Measurements from ENCODE around the gene GCKR. TPM values are rescaled to one million over a fixed set of nuclear protein-coding genes. Genes with fewer than 3 reads are reported as not detected.
"Not testable (repeated sequence)": the region's sequence is repeated elsewhere in the genome, so short reads cannot be mapped to it uniquely, and the experiment has no call there.

GCKR gene
- polyA plus RNA-seq, 4 donors: 2.1 to 3.8 (median 2.5) TPM

DNA sequence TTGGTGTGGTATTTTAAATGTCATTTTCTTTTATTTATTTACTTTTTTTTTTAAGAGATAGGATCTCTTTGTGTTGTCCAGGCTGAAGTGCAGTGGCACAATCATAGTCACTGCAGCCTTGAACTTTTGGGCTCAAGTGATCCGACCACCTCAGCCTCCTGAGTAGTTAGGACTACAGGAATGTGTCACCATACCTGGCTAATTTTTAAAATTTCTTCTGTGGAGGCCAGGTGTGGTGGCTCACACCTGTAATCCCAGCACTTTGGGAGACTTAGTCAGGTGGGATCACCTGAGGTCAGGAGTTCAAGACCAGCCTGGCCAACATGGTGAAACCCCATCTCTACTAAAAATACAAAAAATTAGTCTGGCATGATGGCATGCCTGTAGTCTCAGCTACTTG, 52.7 kb downstream of the GCKR start:
- Histone ChIP-seq H3K4me3 (ENCODE audit: low read depth in 1 of 3, low read length in 3 of 3) (no peak overlapping the region), H3K36me3 (ENCODE audit: control insufficient read depth in 3 of 3, insufficient read depth in 2 of 3, low read depth in 1 of 3, low read length in 3 of 3) (no peaks in the 10 kb centered on the region), H3K4me1 (ENCODE audit: control insufficient read depth in 3 of 3, insufficient read depth in 2 of 3, low read depth in 1 of 3, low read length in 2 of 3) (no peaks in the 10 kb centered on the region), H3K27me3 (ENCODE audit: control insufficient read depth in 3 of 3, insufficient read depth in 3 of 3, low read length in 3 of 3) (no peaks in the 10 kb centered on the region), H3K27ac (ENCODE audit: low read depth in 1 of 3, low read length in 2 of 3) (no peak overlapping the region), H3K9me3 (ENCODE audit: control insufficient read depth in 2 of 2, insufficient read depth in 1 of 2, low read depth in 1 of 2, low read length in 1 of 2) (no peaks in the 10 kb centered on the region)
- FAIRE-seq (no peak), DNase-seq (no peak)
- 39 to 72% (median 46%) methylated on average over 1 of the region's 1 CpG for WGBS, 3 donors

DNA sequence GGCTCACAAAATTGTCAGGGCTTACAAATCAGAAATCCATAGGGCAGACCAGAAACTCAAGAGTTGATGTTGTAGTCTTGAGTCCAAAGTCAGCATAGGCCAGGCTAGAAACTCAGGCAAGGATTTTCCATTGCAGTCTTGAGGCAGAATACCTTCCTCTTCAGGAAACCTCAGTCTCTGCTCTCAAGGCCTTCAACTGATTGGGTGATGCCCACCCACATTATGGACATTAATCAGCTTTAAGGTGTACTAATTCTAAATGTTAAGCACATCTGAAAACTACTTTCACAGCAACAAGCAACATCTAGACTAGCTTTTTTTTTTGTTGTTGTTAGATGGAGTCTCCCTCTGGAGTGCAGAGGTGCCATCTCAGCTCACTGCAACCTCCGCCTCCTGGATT, 54.9 kb downstream of the GCKR start:
- no peak overlapping the region for H3K4me3 ChIP-seq (ENCODE audit: low read depth in 1 of 3, low read length in 3 of 3)
- no peaks in the 10 kb centered on the region for H3K9me3 ChIP-seq (ENCODE audit: control insufficient read depth in 2 of 2, insufficient read depth in 1 of 2, low read depth in 1 of 2, low read length in 1 of 2)
- H3K27ac ChIP-seq (ENCODE audit: low read depth in 1 of 3, low read length in 2 of 3): no peak overlapping the region
- no peaks in the 10 kb centered on the region for H3K4me1 ChIP-seq (ENCODE audit: control insufficient read depth in 3 of 3, insufficient read depth in 2 of 3, low read depth in 1 of 3, low read length in 2 of 3)
- H3K36me3 ChIP-seq (ENCODE audit: control insufficient read depth in 3 of 3, insufficient read depth in 2 of 3, low read depth in 1 of 3, low read length in 3 of 3): no peaks in the 10 kb centered on the region
- no peak for FAIRE-seq
- no peaks in the 10 kb centered on the region for H3K27me3 ChIP-seq (ENCODE audit: control insufficient read depth in 3 of 3, insufficient read depth in 3 of 3, low read length in 3 of 3)
- 97 to 100% (median 100%) methylated on average over 1 of the region's 1 CpG for whole genome bisulfite sequencing, 3 donors
- DNase-seq: no peak

DNA sequence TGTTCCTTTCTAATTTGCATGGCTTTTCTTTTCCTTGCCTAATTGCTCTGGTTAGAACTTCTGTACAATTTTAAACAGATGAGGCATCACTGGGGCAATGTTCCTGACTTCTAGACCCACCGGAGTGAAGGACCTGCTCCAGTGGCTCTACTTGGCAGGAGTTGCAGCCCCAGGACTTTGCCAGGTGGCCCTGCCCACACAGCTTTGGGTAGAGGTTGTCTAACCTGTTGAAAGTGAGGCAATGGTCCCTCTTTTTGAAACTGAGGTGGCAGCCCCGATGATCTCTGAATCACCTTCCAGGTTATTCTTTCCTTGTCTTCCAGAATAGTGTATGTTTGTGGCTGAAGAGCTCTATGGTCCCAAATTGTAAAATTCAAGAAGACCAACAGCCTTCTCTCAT, 56.3 kb downstream of the GCKR start:
- Histone ChIP-seq H3K27me3 (ENCODE audit: control insufficient read depth in 3 of 3, insufficient read depth in 3 of 3, low read length in 3 of 3) (no peaks in the 10 kb centered on the region), H3K4me1 (ENCODE audit: control insufficient read depth in 3 of 3, insufficient read depth in 2 of 3, low read depth in 1 of 3, low read length in 2 of 3) (no peaks in the 10 kb centered on the region), H3K4me3 (ENCODE audit: low read depth in 1 of 3, low read length in 3 of 3) (no peak overlapping the region), H3K36me3 (ENCODE audit: control insufficient read depth in 3 of 3, insufficient read depth in 2 of 3, low read depth in 1 of 3, low read length in 3 of 3) (no peaks in the 10 kb centered on the region), H3K9me3 (ENCODE audit: control insufficient read depth in 2 of 2, insufficient read depth in 1 of 2, low read depth in 1 of 2, low read length in 1 of 2) (no peaks in the 10 kb centered on the region), H3K27ac (ENCODE audit: low read depth in 1 of 3, low read length in 2 of 3) (no peak overlapping the region)
- WGBS, 3 donors: 73 to 93% (median 80%) methylated on average over 2 of the region's 2 CpGs
- DNase-seq: no peak
- no peak for FAIRE-seq

DNA sequence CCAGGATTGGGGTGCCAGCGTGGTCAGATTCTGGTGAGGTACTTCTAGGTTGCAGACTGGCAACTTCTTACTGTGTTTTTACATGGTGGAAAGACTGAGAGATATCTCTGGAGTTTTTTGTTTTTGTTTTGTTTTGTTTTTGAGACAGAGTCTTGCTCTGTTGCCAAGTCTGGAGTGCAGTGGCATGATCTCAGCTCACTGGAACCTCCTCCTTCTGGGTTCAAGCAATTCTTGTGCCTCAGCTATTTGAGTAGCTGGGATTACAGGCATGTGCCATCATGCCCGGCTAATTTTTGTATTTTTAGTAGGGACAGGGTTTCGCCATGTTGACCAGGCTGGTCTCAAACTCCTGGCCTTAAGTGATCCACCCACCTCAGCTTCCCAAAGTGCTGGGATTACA, 57.8 kb downstream of the GCKR start:
- H3K27me3 ChIP-seq (ENCODE audit: control insufficient read depth in 3 of 3, insufficient read depth in 3 of 3, low read length in 3 of 3); FAIRE-seq; H3K27ac ChIP-seq (ENCODE audit: low read depth in 1 of 3, low read length in 2 of 3); H3K4me3 ChIP-seq (ENCODE audit: low read depth in 1 of 3, low read length in 3 of 3); H3K9me3 ChIP-seq (ENCODE audit: control insufficient read depth in 2 of 2, insufficient read depth in 1 of 2, low read depth in 1 of 2, low read length in 1 of 2); H3K36me3 ChIP-seq (ENCODE audit: control insufficient read depth in 3 of 3, insufficient read depth in 2 of 3, low read depth in 1 of 3, low read length in 3 of 3); DNase-seq; H3K4me1 ChIP-seq (ENCODE audit: control insufficient read depth in 3 of 3, insufficient read depth in 2 of 3, low read depth in 1 of 3, low read length in 2 of 3): not testable (repeated sequence)
- WGBS, 3 donors: 76 to 81% (median 79%) methylated on average over 3 of the region's 3 CpGs

DNA sequence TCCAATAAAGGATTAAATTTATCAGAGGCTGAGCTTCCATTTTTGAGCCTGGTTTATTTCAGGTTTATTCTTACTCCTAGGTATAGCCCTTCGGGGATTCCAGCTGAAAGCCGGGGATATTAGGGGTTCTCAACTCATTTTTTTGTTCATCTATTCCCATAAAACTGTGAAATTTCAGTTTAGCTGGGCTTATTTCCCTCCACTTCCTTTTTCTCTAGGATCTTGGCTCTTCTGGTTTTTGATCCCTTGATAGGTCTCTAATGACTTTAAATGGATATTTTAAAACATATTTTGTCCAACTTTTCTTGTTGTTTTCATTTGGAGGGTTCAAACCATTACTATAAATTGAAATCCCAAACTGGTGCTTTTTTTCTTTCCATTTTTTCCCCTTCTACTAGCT, 62.6 kb downstream of the GCKR start:
- Histone ChIP-seq H3K36me3 (ENCODE audit: control insufficient read depth in 3 of 3, insufficient read depth in 2 of 3, low read depth in 1 of 3, low read length in 3 of 3) (no peaks in the 10 kb centered on the region), H3K27ac (ENCODE audit: low read depth in 1 of 3, low read length in 2 of 3) (no peak overlapping the region), H3K4me1 (ENCODE audit: control insufficient read depth in 3 of 3, insufficient read depth in 2 of 3, low read depth in 1 of 3, low read length in 2 of 3) (no peaks in the 10 kb centered on the region), H3K9me3 (ENCODE audit: control insufficient read depth in 2 of 2, insufficient read depth in 1 of 2, low read depth in 1 of 2, low read length in 1 of 2) (no peaks in the 10 kb centered on the region), H3K4me3 (ENCODE audit: low read depth in 1 of 3, low read length in 3 of 3) (no peak overlapping the region), H3K27me3 (ENCODE audit: control insufficient read depth in 3 of 3, insufficient read depth in 3 of 3, low read length in 3 of 3) (peaks cover 0 to 3% (median 0%) of the 10 kb centered on the region in 3 donors)
- WGBS, 3 donors: 84 to 91% (median 87%) methylated on average over 2 of the region's 2 CpGs
- DNase-seq (no peak), FAIRE-seq (no peak)

DNA sequence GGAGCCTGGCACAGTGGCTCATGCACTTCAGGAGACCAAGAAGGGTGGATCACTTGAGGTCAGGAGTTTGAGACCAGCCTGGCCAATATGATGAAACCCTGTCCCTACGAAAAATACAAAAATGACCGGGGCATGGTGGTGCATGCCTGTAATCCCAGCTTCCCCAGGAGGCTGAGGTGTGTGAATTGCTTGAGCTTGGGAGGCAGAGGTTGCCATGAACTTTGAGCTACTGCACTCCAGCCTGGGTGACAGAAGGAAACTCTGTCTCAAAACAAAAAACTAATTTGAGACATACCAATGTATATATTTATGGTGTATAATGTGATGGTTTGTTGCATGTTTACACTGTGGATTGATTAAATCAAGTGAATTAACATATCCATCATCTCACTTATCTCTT, 64.4 kb downstream of the GCKR start:
- no peak overlapping the region for H3K27ac ChIP-seq (ENCODE audit: low read depth in 1 of 3, low read length in 2 of 3)
- H3K9me3 ChIP-seq (ENCODE audit: control insufficient read depth in 2 of 2, insufficient read depth in 1 of 2, low read depth in 1 of 2, low read length in 1 of 2): no peaks in the 10 kb centered on the region
- no peaks in the 10 kb centered on the region for H3K36me3 ChIP-seq (ENCODE audit: control insufficient read depth in 3 of 3, insufficient read depth in 2 of 3, low read depth in 1 of 3, low read length in 3 of 3)
- FAIRE-seq: no peak
- no peak for DNase-seq
- H3K27me3 ChIP-seq (ENCODE audit: control insufficient read depth in 3 of 3, insufficient read depth in 3 of 3, low read length in 3 of 3): peaks cover 0 to 4% (median 3%) of the 10 kb centered on the region in 3 donors
- no peaks in the 10 kb centered on the region for H3K4me1 ChIP-seq (ENCODE audit: control insufficient read depth in 3 of 3, insufficient read depth in 2 of 3, low read depth in 1 of 3, low read length in 2 of 3)
- H3K4me3 ChIP-seq (ENCODE audit: low read depth in 1 of 3, low read length in 3 of 3): no peak overlapping the region
- WGBS, 3 donors: 72 to 86% (median 78%) methylated on average over 2 of the region's 2 CpGs

DNA sequence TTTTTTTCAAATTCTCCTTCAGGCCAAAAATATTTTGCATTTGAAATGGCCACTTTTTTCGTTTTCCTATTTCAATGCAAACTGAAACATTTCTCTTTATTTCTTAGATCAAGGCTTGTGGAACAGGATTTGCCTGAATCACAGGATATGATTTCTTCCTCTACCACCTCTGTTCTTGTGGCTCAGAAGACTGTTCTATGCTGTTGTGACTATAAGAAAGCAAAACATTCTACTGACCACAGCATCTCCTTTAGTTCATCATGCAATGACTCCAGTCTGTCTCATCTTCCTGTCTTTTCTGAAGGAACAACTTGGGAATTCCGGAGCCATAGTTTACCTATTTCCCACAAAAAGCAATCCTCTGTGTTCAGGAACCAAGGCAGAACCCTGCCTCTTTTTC, 70.0 kb downstream of the GCKR start:
- no peak for FAIRE-seq
- Histone ChIP-seq H3K4me3 (ENCODE audit: low read depth in 1 of 3, low read length in 3 of 3) (no peak overlapping the region), H3K4me1 (ENCODE audit: control insufficient read depth in 3 of 3, insufficient read depth in 2 of 3, low read depth in 1 of 3, low read length in 2 of 3) (no peaks in the 10 kb centered on the region), H3K9me3 (ENCODE audit: control insufficient read depth in 2 of 2, insufficient read depth in 1 of 2, low read depth in 1 of 2, low read length in 1 of 2) (no peaks in the 10 kb centered on the region), H3K36me3 (ENCODE audit: control insufficient read depth in 3 of 3, insufficient read depth in 2 of 3, low read depth in 1 of 3, low read length in 3 of 3) (no peaks in the 10 kb centered on the region), H3K27me3 (ENCODE audit: control insufficient read depth in 3 of 3, insufficient read depth in 3 of 3, low read length in 3 of 3) (peaks cover 0 to 12% (median 10%) of the 10 kb centered on the region in 3 donors), H3K27ac (ENCODE audit: low read depth in 1 of 3, low read length in 2 of 3) (no peak overlapping the region)
- WGBS, 3 donors: 48 to 69% (median 52%) methylated on average over 2 of the region's 2 CpGs
- no peak for DNase-seq

DNA sequence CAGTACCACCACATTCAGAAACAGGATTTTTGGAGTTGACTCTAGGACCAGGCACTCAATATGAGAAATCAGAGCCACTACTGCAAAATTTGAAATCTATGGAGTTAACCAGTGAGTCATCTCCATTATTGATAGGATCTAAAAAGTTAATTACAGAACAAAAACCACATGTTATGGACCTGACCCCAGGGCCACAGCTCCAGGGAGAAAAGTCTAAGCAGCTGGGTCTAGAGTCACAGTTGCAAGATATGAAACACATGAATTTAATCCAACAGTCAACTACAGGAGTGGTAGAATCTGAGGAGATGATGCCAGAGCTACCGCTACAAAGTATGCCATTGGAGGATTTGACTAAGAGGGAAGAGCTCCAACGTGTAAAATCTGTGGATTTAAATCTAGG, 72.8 kb downstream of the GCKR start:
- FAIRE-seq (no peak), DNase-seq (no peak)
- H3K36me3 ChIP-seq (ENCODE audit: control insufficient read depth in 3 of 3, insufficient read depth in 2 of 3, low read depth in 1 of 3, low read length in 3 of 3): no peaks in the 10 kb centered on the region
- H3K4me1 ChIP-seq (ENCODE audit: control insufficient read depth in 3 of 3, insufficient read depth in 2 of 3, low read depth in 1 of 3, low read length in 2 of 3): no peaks in the 10 kb centered on the region
- H3K27me3 ChIP-seq (ENCODE audit: control insufficient read depth in 3 of 3, insufficient read depth in 3 of 3, low read length in 3 of 3): peaks cover 0 to 14% (median 10%) of the 10 kb centered on the region in 3 donors
- peaks cover 0 to 17% of the 10 kb centered on the region in 2 donors for H3K9me3 ChIP-seq (ENCODE audit: control insufficient read depth in 2 of 2, insufficient read depth in 1 of 2, low read depth in 1 of 2, low read length in 1 of 2)
- H3K27ac ChIP-seq (ENCODE audit: low read depth in 1 of 3, low read length in 2 of 3): no peak overlapping the region
- WGBS, 3 donors: 55 to 63% (median 56%) methylated on average over 2 of the region's 2 CpGs
- no peak overlapping the region for H3K4me3 ChIP-seq (ENCODE audit: low read depth in 1 of 3, low read length in 3 of 3)

DNA sequence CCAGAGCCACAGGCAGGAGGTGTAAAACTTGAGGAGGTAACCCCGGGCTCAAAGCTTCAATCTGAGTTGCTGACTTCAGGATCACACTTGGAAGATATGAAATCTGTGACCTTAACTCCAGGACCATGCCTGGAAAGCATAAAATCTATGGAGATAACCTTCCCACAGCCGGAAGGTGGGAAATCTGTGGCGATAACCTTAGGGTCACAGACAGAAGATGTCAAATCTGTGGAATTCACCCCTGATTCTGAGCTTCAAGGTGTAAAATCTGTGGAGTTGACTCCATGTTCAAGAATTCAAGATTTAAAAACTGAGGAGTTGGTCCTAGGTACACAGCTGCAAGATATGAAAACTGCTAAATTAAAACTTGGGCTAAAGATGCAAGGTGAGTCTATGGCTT, 74.6 kb downstream of the GCKR start:
- H3K9me3 ChIP-seq (ENCODE audit: control insufficient read depth in 2 of 2, insufficient read depth in 1 of 2, low read depth in 1 of 2, low read length in 1 of 2): peaks cover 0 to 33% of the 10 kb centered on the region in 2 donors
- WGBS, 3 donors: 69 to 83% (median 71%) methylated on average over 3 of the region's 3 CpGs
- FAIRE-seq (no peak), DNase-seq (no peak)
- peaks cover 0 to 12% (median 8%) of the 10 kb centered on the region in 3 donors for H3K27me3 ChIP-seq (ENCODE audit: control insufficient read depth in 3 of 3, insufficient read depth in 3 of 3, low read length in 3 of 3)
- no peak overlapping the region for H3K27ac ChIP-seq (ENCODE audit: low read depth in 1 of 3, low read length in 2 of 3)
- no peak overlapping the region for H3K4me3 ChIP-seq (ENCODE audit: low read depth in 1 of 3, low read length in 3 of 3)
- H3K4me1 ChIP-seq (ENCODE audit: control insufficient read depth in 3 of 3, insufficient read depth in 2 of 3, low read depth in 1 of 3, low read length in 2 of 3): no peaks in the 10 kb centered on the region
- peaks cover 0 to 2% (median 0%) of the 10 kb centered on the region in 3 donors for H3K36me3 ChIP-seq (ENCODE audit: control insufficient read depth in 3 of 3, insufficient read depth in 2 of 3, low read depth in 1 of 3, low read length in 3 of 3)

Data from small intestine (tissue), 7 donors.